BJ (cell line): ENCODE data around the gene BTRC. TPM values are rescaled to one million over a fixed set of nuclear protein-coding genes. Genes with fewer than 3 reads are reported as not detected.
"Not testable (repeated sequence)": the region's sequence is repeated elsewhere in the genome, so short reads cannot be mapped to it uniquely, and the experiment has no call there.

Experiments
- CTCF ChIA-PET: fragments of 350-600 bp; formaldehyde crosslinking; extraction: SDS; loops from one replicate; lab custom pipeline; 2021; ENCODE audit warnings: antibody characterized with exemption, inconsistent platforms; lab: Yijun Ruan, JAX
- POLR2A ChIA-PET: fragments of 300-600 bp; sonication (Branson Sonifier 250); formaldehyde crosslinking; extraction: SDS; loops from one replicate; lab custom pipeline; 2021; ENCODE audit warnings: antibody characterized with exemption; lab: Charles Lee
- DNase-seq: peaks from one replicate; pipeline ENCODE4 v3.0.0-alpha.2; 2011; ENCODE audit warnings: low read depth
- H3K27me3 ChIP-seq: 2 replicates; pipeline ENCODE4 v1.6.0; 2011; ENCODE audit warnings: low read length; ENCODE audit not compliant: control insufficient read depth, insufficient read depth
- H3K36me3 ChIP-seq: 2 replicates; pipeline ENCODE4 v1.5.1; 2011; ENCODE audit warnings: low read length; ENCODE audit not compliant: control insufficient read depth, insufficient read depth
- H3K4me3 ChIP-seq: 2 replicates; pipeline ENCODE4 v1.5.1; 2011; ENCODE audit warnings: low read depth, mild to moderate bottlenecking, control low read depth, low read length
- polyA plus RNA-seq: library from polyadenylated mRNA; depleted of rRNA; stranded (reverse); fragments of >200 nt; gene quantifications from 2 replicates; pipeline ENCODE4 v1.2.3, GENCODE V29; 2011
- TF ChIP-seq, protein P1 (sequence below): IDR thresholded peaks from 2 replicates; pipeline ENCODE4 v1.5.1; 2011; ENCODE audit warnings: low read depth, mild to moderate bottlenecking, control low read depth, inconsistent platforms, low read length, moderate library complexity; ENCODE audit not compliant: insufficient read depth

Gene BTRC
- polyA plus RNA-seq, 1 experiment: 9.1 TPM

- TF ChIP-seq, protein P1, sequence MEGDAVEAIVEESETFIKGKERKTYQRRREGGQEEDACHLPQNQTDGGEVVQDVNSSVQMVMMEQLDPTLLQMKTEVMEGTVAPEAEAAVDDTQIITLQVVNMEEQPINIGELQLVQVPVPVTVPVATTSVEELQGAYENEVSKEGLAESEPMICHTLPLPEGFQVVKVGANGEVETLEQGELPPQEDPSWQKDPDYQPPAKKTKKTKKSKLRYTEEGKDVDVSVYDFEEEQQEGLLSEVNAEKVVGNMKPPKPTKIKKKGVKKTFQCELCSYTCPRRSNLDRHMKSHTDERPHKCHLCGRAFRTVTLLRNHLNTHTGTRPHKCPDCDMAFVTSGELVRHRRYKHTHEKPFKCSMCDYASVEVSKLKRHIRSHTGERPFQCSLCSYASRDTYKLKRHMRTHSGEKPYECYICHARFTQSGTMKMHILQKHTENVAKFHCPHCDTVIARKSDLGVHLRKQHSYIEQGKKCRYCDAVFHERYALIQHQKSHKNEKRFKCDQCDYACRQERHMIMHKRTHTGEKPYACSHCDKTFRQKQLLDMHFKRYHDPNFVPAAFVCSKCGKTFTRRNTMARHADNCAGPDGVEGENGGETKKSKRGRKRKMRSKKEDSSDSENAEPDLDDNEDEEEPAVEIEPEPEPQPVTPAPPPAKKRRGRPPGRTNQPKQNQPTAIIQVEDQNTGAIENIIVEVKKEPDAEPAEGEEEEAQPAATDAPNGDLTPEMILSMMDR: no peak
- ChIA-PET CTCF (interaction anchor here (1.0 kb wide), 1 partner anchor 14 kb away, joined by 3 read pairs; no protein-coding TSS in a partner anchor), POLR2A (no interaction called here)
Observed at GRCh38 chr10:101346177-101346576, 7.8 kb upstream of the BTRC start.

DNA sequence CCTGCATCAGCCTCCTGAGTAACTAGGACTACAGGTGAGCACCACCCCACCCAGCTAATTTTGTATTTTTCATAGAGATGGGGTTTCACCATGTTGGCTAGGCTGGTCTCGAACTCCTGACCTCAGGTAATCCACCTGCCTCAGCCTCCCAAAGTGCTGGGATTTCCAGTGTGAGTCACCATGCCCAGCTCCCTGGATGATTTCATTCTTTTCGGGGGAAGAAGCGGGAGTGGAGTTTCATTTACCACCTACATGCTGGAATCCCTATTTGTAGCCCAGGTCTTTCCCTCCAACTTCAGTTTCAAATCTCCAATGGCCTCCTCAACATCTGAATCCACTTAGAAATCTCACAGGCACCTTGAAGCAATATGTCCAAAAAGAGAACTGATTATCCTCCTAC, 2.9 kb upstream of the BTRC start:
- ChIA-PET CTCF (interaction anchor here (0.9 to 1.1 kb wide), 2 partner anchors 59 to 79 kb away, joined by 4 read pairs; no protein-coding TSS in a partner anchor), POLR2A (no interaction called here)
- H3K36me3 ChIP-seq: no peaks in the 10 kb centered on the region

More at GRCh38 chr10:101346177-101346576, 7.8 kb upstream of the BTRC start:
- Histone ChIP-seq H3K36me3 (no peaks in the 10 kb centered on the region), H3K27me3 (peaks cover 7% of the 10 kb centered on the region), H3K4me3 (no peak overlapping the region)
- DNase-seq: no peak

DNA sequence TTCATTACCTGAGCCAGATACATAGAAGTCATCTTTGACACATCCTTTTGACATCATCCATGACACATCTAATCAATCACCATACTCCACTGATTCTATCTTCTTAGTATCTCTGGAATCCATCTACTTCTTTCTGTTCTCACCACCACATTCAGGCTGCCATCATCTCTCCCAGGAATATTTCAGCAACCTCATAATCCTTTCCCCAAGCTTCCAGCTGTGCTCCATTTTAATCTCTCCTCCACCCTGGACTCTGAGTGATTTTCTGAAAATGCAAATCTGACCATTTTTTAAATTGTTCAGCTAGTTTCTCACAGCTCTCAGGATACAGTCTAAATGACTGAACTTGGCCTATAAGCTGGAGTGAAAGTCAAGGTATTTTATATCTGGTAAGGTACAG, 2.5 kb upstream of the BTRC start:
- no peak overlapping the region for H3K4me3 ChIP-seq
- TF ChIP-seq, protein P1: no peak
- no peaks in the 10 kb centered on the region for H3K36me3 ChIP-seq
- CTCF ChIA-PET: interaction anchor here (0.6 to 0.9 kb wide), 2 partner anchors 78 to 79 kb away, joined by 3 to 4 read pairs; no protein-coding TSS in a partner anchor
- no peak for DNase-seq
- POLR2A ChIA-PET: no interaction called here
- H3K27me3 ChIP-seq: peaks cover 7% of the 10 kb centered on the region

More for the DNA sequence above, 2.9 kb upstream of the BTRC start:
- TF ChIP-seq, protein P1: no peak
- DNase-seq: no peak
- H3K27me3 ChIP-seq: peaks cover 7% of the 10 kb centered on the region
- no peak overlapping the region for H3K4me3 ChIP-seq

GRCh38 chr10:101352857-101353256, 1.1 kb upstream of the BTRC start:
- POLR2A ChIA-PET, H3K4me3 ChIP-seq, CTCF ChIA-PET, H3K27me3 ChIP-seq, H3K36me3 ChIP-seq, DNase-seq: not testable (repeated sequence)

DNA sequence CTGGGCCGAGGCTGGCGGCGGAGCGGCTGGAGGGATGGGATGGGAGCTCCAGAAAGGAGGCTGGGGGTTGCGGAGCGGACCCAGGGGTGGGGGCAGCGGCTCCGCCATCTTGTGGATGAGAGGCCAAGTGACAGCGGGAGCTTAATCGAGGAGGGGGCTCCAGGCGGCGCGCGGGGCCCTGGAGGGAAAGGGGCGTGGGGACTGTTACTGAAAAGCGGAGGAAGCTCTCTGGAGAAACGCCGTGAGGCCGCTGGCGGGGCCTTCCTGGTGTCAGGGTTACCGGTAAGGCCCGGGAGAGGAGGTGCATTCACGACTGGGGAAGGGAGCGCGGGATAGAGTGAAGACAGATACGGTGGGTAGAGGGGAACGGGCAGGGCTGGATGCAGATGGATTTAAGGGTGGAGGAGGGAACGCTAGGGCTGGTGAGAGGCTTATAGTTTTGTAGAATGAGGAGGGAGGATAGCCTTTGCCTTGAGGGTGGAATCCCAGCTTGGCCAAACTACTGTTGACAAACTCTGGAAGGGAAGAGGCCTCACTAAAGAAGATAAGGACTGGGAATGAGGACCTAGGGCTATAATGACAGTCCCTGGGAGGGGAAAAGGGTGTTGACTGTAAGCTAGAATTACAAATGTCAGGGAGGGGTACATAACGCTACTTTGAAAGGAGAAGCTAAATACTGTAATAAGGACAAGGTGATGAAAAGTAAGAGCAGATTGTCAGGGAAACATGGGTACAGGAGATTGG, 535 bp downstream of the BTRC start:
- peak overlapping the region; percentile 71 for H3K4me3 ChIP-seq
- POLR2A ChIA-PET: interaction anchor here (0.9 kb wide), 1 partner anchor 9 kb away, joined by 3 read pairs; no protein-coding TSS in a partner anchor
- 0 out of 2 replicates have a peak, but pooled peaks cover 2% of the 10 kb centered on the region for H3K27me3 ChIP-seq
- TF ChIP-seq, protein P1: no peak
- DNase-seq: no peak
- CTCF ChIA-PET: interaction anchor here (0.7 to 1.4 kb wide), 5 partner anchors 9 to 112 kb away, joined by 3 read pairs; no protein-coding TSS in a partner anchor
- H3K36me3 ChIP-seq: no peaks in the 10 kb centered on the region
